ENCODE results near the gene DLG2.

DNA sequence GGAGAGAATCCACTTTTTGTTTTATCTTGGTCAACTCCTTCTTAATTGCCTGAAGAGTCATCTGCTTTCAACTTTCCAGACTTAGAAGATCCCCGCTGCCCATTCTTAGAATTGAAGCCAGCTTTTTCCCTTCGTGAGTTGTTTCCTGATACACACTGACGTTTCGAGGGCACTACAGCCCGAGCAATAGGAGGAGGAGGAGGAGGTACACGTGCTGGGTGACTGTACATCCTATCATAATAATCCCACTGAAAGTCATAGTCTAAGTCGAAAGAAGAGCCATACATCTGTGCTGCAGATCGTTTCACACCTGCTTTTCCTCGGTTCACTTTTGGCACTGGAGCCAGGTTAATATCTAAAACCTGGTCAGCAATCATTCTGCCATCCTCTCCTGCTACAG is 606.1 kb downstream of the DLG2 start:
- TF ChIP-seq POLR2AphosphoS5 (IDR thresholded peaks at IDR 0.05; ENCODE audit: low read depth, low read length), result no peak
- no peak for TF ChIP-seq POU2F2 (IDR thresholded peaks at IDR 0.05; ENCODE audit: low read depth, low read length)
- TF ChIP-seq POLR2A (IDR thresholded peaks at IDR 0.05; ENCODE audit: low read depth, low read length), result no peak
- TF ChIP-seq TAF1 (IDR thresholded peaks at IDR 0.05; ENCODE audit: low read depth, low read length), result no peak
- TF ChIP-seq PAX5 (IDR thresholded peaks at IDR 0.05; ENCODE audit: insufficient read depth, low read length, severe bottlenecking), result no peak
- TF ChIP-seq SPI1 (IDR thresholded peaks at IDR 0.05; ENCODE audit: low read depth, low read length), result no peak

All from GM12891 (cell line).